Liver (tissue), 3 donors: ENCODE measurements around the gene NELL1.

Source experiments
- CTCF ChIP-seq: fragments of 150-350 bp; IDR thresholded peaks from 2 replicates; pipeline ENCODE4 v1.5.1; 2017; ENCODE audit warnings: improper control_type of control experiment, low read depth, low read length; ENCODE audit not compliant: missing input control
- EGR1 ChIP-seq, 2 donors: IDR thresholded peaks; 2 replicates each; pipeline ENCODE4 v1.6.1; 2016 to 2018; ENCODE audit warnings: antibody characterized with exemption in 2 of 2, low read depth in 2 of 2
- HNF4G ChIP-seq: IDR thresholded peaks from 2 replicates; pipeline ENCODE4 v1.6.1; 2016; ENCODE audit warnings: antibody characterized with exemption
- MAX ChIP-seq: IDR thresholded peaks from 2 replicates; pipeline ENCODE4 v1.6.1; 2016; ENCODE audit warnings: antibody characterized with exemption
- NR2F2 ChIP-seq: IDR thresholded peaks from 2 replicates; pipeline ENCODE4 v1.6.1; 2016; ENCODE audit warnings: antibody characterized with exemption
- TAF1 ChIP-seq: conservative IDR thresholded peaks from 2 replicates; pipeline ENCODE4 v1.6.1; 2016; ENCODE audit warnings: antibody characterized with exemption, mild to moderate bottlenecking
- YY1 ChIP-seq: IDR thresholded peaks from 2 replicates; pipeline ENCODE4 v1.6.1; 2016; ENCODE audit warnings: antibody characterized with exemption, mild to moderate bottlenecking
- ZBTB33 ChIP-seq: IDR thresholded peaks from 2 replicates; pipeline ENCODE4 v1.6.1; 2016; ENCODE audit warnings: antibody characterized with exemption
- donor health status: healthy.
- donor health status: healthy.

GRCh38 chr11:21412652-21413383 lies 743.4 kb downstream of the NELL1 start:
- TF ChIP-seq MAX (no peak), CTCF (no peak), NR2F2 (no peak), HNF4G (no peak), EGR1 (IDR thresholded peaks at IDR 0.05; ENCODE audit: low read depth in 2 of 2) (no peak), YY1 (no peak), ZBTB33 (no peak), TAF1 (no peak)
